Natural killer cell treated with Interleukin-12 subunit alpha and Interleukin-12 subunit beta and Interleukin-15 and Interleukin-18, amount 100 ng/mL, for 72 hours (primary cell): ENCODE results near the gene GSTP1. TPM values are rescaled to one million over a fixed set of nuclear protein-coding genes. Genes with fewer than 3 reads are reported as not detected.
"Not testable (repeated sequence)": the region's sequence is repeated elsewhere in the genome, so short reads cannot be mapped to it uniquely, and the experiment has no call there.

Experiments
- ATAC-seq, 2 donors: fragments of 150-1000 bp; cut with Tn5 transposase in 1 of 2; sonication (Bioruptor Pico), chemical (Tn5 transposase) in 1 of 2; 2 replicates each; pipeline ENCODE4 v1.10.0; 2021
- DNase-seq: peaks from one replicate; pipeline ENCODE4 v3.0.0; 2022; ENCODE audit warnings: low spot score
- H3K27ac Mint-ChIP-seq, 2 donors: 1 replicate in 1 of 2; 2 replicates in 1 of 2; pipeline ENCODE4 v1.8.0; 2022; ENCODE audit warnings: mixed read lengths in 2 of 2, mild to moderate bottlenecking in 1 of 2, moderate library complexity in 1 of 2
- H3K27me3 Mint-ChIP-seq, 2 donors: 1 replicate in 1 of 2; 2 replicates in 1 of 2; pipeline ENCODE4 v1.8.0; 2022; ENCODE audit warnings: mixed read lengths in 2 of 2
- H3K36me3 Mint-ChIP-seq: one replicate; pipeline ENCODE4 v1.8.0; 2022; ENCODE audit warnings: mixed read lengths
- H3K4me1 Mint-ChIP-seq, 2 donors: 1 replicate in 1 of 2; 2 replicates in 1 of 2; pipeline ENCODE4 v1.8.0; 2022; ENCODE audit warnings: low read depth in 2 of 2, mixed read lengths in 2 of 2, mild to moderate bottlenecking in 1 of 2
- H3K4me3 Mint-ChIP-seq: one replicate; pipeline ENCODE4 v1.8.0; 2022; ENCODE audit warnings: mixed read lengths
- H3K9me3 Mint-ChIP-seq: 2 replicates; pipeline ENCODE4 v1.8.0; 2022; ENCODE audit warnings: mixed read lengths
- total RNA-seq, 2 donors: library from RNA; stranded (reverse); gene quantifications; one replicate each; pipeline ENCODE4 v1.2.3, GENCODE V29; 2022

GSTP1 gene
- total RNA-seq, 2 donors from 2014 or later: 539 to 557 TPM

DNA sequence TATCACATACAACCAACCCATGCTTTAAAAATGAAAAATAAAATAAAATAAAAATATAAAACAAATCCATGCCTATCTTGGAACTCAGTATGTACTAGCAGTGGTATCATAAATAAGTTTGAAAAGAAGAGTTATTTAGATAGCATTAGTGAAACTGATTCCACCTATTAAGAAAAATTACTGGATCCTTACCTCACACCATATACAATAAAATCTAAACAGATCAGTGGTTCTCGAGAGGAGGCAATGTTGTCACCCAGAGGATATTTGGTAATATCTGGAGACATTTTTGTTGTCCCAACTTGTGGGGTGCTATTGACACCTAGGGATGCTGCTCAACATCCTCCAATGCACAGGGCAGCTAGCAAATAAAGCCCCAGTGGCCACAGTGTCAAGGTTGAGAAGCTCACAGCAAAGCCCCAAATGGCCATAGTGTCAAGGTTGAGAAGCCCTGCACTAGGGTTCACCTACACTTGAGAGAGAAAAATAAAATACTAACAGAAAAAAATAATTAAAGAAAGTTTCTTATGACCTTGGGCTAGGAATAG lies 13.2 kb downstream of the GSTP1 start:
- Mint-ChIP-seq H3K4me1 (peaks cover 21 to 28% of the 10 kb centered on the region in 2 donors), H3K4me3 (no peak overlapping the region), H3K27ac (peak overlapping the region in 1 of 2 donors; percentile 68)

GRCh38 chr11:67597458-67597857 lies 13.8 kb downstream of the GSTP1 start:
- H3K4me3 Mint-ChIP-seq, DNase-seq, H3K27me3 Mint-ChIP-seq, ATAC-seq, H3K36me3 Mint-ChIP-seq, H3K9me3 Mint-ChIP-seq: not testable (repeated sequence)
- Mint-ChIP-seq H3K4me1 (peaks cover 21 to 28% of the 10 kb centered on the region in 2 donors), H3K27ac (peak overlapping the region in 1 of 2 donors; percentile 68)

More for the DNA sequence above, 13.2 kb downstream of the GSTP1 start:
- ATAC-seq (peak in 1 of 2 donors; percentile 74), DNase-seq (no peak)
- Mint-ChIP-seq H3K27me3 (no peaks in the 10 kb centered on the region), H3K36me3 (no peaks in the 10 kb centered on the region), H3K9me3 (no peaks in the 10 kb centered on the region)

DNA sequence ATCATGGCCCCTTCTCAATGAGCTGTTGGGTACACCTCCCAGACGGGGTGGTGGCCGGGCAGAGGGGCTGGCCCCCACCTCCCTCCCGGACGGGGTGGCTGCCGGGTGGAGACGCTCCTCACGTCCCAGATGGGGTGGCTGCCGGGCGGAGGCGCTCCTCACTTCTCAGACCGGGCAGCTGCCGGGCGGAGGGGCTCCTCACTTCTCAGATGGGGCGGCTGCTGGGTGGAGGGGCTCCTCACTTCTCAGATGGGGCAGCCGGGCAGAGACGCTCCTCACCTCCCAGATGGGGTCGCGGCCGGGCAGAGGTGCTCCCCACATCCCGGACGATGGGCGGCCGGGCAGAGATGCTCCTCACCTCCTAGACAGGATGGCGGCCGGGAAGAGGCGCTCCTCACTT lies 14.4 kb downstream of the GSTP1 start:
- not testable (repeated sequence) for H3K9me3 Mint-ChIP-seq, ATAC-seq, DNase-seq, H3K4me3 Mint-ChIP-seq, H3K36me3 Mint-ChIP-seq, H3K27me3 Mint-ChIP-seq
- Mint-ChIP-seq H3K27ac (peak overlapping the region in 1 of 2 donors; percentile 48), H3K4me1 (peaks cover 21 to 28% of the 10 kb centered on the region in 2 donors)

DNA sequence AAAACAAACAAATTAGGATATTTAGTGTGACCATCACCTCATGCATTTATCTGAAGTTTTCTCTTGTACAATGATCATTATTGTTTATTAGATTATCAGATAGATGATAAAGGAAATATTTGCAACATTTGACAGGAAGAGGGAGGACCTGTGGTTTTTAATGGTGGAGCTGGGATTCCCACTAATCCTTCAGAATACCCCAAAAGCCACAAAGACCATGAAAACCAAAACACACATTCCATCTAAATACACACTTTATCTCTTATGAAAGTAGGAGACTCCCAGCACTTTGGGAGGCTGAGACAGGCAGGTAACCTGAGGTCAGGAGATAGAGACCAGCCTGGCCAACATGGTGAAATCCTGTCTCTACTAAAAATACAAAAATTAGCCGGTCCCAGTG lies 15.5 kb downstream of the GSTP1 start:
- ATAC-seq (no peak), DNase-seq (no peak)
- no peaks in the 10 kb centered on the region for H3K36me3 Mint-ChIP-seq
- H3K27me3 Mint-ChIP-seq: no peaks in the 10 kb centered on the region
- H3K9me3 Mint-ChIP-seq: no peaks in the 10 kb centered on the region
- H3K27ac Mint-ChIP-seq: peak overlapping the region; percentile 73 to 91
- peaks cover 21 to 28% of the 10 kb centered on the region in 2 donors for H3K4me1 Mint-ChIP-seq
- peak overlapping the region; percentile 80 for H3K4me3 Mint-ChIP-seq

- H3K9me3 Mint-ChIP-seq: no peaks in the 10 kb centered on the region
- H3K4me3 Mint-ChIP-seq: peak overlapping the region; percentile 80
- ATAC-seq (peak; percentile 86 to 88), DNase-seq (no peak)
- peaks cover 21 to 28% of the 10 kb centered on the region in 2 donors for H3K4me1 Mint-ChIP-seq
- no peaks in the 10 kb centered on the region for H3K36me3 Mint-ChIP-seq
- no peaks in the 10 kb centered on the region for H3K27me3 Mint-ChIP-seq
- peak overlapping the region; percentile 73 to 91 for H3K27ac Mint-ChIP-seq
Measured at GRCh38 chr11:67600324-67601029, 16.9 kb downstream of the GSTP1 start.

GRCh38 chr11:67601098-67601497 lies 17.5 kb downstream of the GSTP1 start:
- ATAC-seq (no peak), DNase-seq (no peak)
- Mint-ChIP-seq H3K9me3 (no peaks in the 10 kb centered on the region), H3K4me1 (peaks cover 21 to 32% of the 10 kb centered on the region in 2 donors), H3K4me3 (peak overlapping the region; percentile 80), H3K27ac (peak overlapping the region; percentile 73 to 91), H3K27me3 (no peaks in the 10 kb centered on the region), H3K36me3 (no peaks in the 10 kb centered on the region)

DNA sequence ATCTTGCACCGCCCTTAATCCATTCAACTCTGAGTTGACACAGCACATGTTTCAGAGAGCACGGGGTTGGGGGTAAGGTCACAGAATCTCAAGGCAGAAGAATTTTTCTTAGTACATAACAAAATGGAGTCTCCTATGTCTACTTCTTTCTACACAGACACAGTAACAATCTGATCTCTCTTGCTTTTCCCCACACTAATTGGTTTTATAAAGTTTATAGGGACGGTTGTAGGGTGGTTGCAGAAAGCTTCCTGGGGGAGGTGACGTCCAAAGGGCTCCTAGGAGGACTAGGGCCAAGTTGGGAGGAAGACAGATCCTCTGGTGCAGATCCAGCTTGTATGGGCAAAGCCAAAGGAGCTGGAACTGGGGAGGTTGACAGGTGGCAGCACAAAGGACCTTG lies 20.5 kb downstream of the GSTP1 start:
- peak overlapping the region; percentile 51 to 69 for H3K27ac Mint-ChIP-seq
- not testable (repeated sequence) for H3K36me3 Mint-ChIP-seq, H3K9me3 Mint-ChIP-seq, ATAC-seq, DNase-seq, H3K27me3 Mint-ChIP-seq
- H3K4me3 Mint-ChIP-seq: peak overlapping the region; percentile 54
- peaks cover 34 to 39% of the 10 kb centered on the region in 2 donors for H3K4me1 Mint-ChIP-seq

DNA sequence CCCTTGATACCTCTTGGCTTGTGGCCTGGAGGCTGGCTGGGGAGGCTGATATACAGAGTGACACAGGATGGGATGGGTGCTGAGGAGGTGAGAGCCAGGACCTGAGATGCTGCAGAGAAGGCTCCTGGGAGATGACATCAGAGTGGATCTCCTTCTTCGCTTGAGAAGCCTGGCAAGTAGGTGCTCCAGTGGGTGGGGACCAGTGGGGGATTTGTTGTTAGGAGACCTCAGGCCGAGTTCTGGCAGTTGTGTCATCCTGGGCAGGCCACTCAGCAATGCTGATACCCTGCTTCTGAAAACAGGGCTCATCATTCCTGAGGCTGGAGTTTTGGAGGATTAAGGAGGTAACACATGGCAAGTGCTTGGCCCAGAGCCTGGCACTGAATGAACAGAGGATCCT lies 21.2 kb downstream of the GSTP1 start:
- H3K4me1 Mint-ChIP-seq: peaks cover 29 to 38% of the 10 kb centered on the region in 2 donors
- no peak for DNase-seq
- H3K9me3 Mint-ChIP-seq: no peaks in the 10 kb centered on the region
- no peak for ATAC-seq
- no peaks in the 10 kb centered on the region for H3K27me3 Mint-ChIP-seq
- H3K27ac Mint-ChIP-seq: peak overlapping the region; percentile 51 to 69
- H3K36me3 Mint-ChIP-seq: peaks cover 5% of the 10 kb centered on the region
- H3K4me3 Mint-ChIP-seq: peak overlapping the region; percentile 54

- no peak for ATAC-seq
- Mint-ChIP-seq H3K27me3 (no peaks in the 10 kb centered on the region), H3K27ac (peak overlapping the region; percentile 25 to 92), H3K4me3 (peak overlapping the region; percentile 66), H3K4me1 (peaks cover 22 to 32% of the 10 kb centered on the region in 2 donors), H3K9me3 (no peaks in the 10 kb centered on the region), H3K36me3 (peaks cover 5% of the 10 kb centered on the region)
- DNase-seq: no peak
Measured at GRCh38 chr11:67605231-67606011, 21.8 kb downstream of the GSTP1 start.

DNA sequence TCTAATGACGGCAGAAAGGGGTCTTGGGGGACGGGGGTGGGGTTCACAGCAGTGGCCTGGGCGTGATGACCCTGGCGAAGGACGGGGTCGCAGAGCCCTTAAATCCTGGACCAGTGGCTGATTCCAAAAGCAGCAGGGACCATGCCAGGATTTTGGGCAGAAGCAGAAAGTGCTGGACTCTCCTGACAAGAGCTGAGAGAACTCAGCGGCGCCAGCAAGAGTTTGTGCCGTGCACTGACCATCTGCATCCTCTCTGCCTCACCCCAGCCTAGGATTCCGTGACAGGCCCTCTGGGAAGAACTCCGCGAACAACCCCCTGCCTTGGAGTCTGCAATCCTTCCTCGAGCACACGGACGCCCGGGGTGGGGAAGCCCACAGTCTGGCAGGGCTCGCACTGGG lies 22.5 kb downstream of the GSTP1 start:
- Mint-ChIP-seq H3K27ac (peak overlapping the region; percentile 74 to 92), H3K9me3 (no peaks in the 10 kb centered on the region), H3K27me3 (no peaks in the 10 kb centered on the region)

GRCh38 chr11:67606492-67607295 lies 23.1 kb downstream of the GSTP1 start, which contains the start of gene NDUFV1:
TSS of gene NDUFV1 (plus strand) at chr11:67606936. CDS start at chr11:67607005, 69 bp downstream.
- Mint-ChIP-seq H3K27me3 (no peaks in the 10 kb centered on the region), H3K27ac (peak within 1 kb of the TSS; percentile 74 to 92), H3K36me3 (peaks cover 5% of the 10 kb centered on the region), H3K9me3 (no peaks in the 10 kb centered on the region), H3K4me1 (peaks cover 14 to 21% of the 10 kb centered on the region in 2 donors), H3K4me3 (peak within 1 kb of the TSS; percentile 96)
- DNase-seq (peak; percentile 97), ATAC-seq (peak; percentile 99)

More for the DNA sequence above, 22.5 kb downstream of the GSTP1 start:
- peaks cover 16 to 25% of the 10 kb centered on the region in 2 donors for H3K4me1 Mint-ChIP-seq
- H3K36me3 Mint-ChIP-seq: peaks cover 5% of the 10 kb centered on the region
- ATAC-seq (no peak), DNase-seq (no peak)
- H3K4me3 Mint-ChIP-seq: peak overlapping the region; percentile 96

DNA sequence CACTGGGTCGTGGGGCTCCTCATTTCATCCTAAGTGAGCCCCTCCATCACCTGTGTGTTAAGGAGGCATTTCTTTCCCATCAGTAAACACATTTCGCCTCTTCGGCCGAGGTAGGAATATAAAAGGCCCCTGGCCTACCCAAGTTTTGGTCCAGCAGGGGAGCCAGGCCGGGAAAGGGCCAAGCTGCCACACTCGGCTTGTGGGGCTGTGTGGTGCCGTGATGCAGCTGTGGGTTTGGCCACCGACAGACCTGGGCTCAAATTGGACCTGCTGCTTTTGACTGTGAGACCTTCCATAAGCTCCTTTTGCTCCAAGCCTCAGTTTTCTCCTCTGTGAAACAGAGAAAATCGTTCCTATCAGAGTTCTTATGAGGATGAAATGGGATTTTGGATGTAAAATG lies 23.9 kb downstream of the GSTP1 start:
- peaks cover 5% of the 10 kb centered on the region for H3K36me3 Mint-ChIP-seq
- DNase-seq (no peak), ATAC-seq (no peak)
- H3K4me1 Mint-ChIP-seq: peaks cover 14 to 20% of the 10 kb centered on the region in 2 donors
- H3K27me3 Mint-ChIP-seq: no peaks in the 10 kb centered on the region
- no peaks in the 10 kb centered on the region for H3K9me3 Mint-ChIP-seq
- peak overlapping the region; percentile 74 to 92 for H3K27ac Mint-ChIP-seq
- peak overlapping the region; percentile 96 for H3K4me3 Mint-ChIP-seq

- Mint-ChIP-seq H3K36me3 (peaks cover 5% of the 10 kb centered on the region), H3K9me3 (no peaks in the 10 kb centered on the region), H3K4me1 (peaks cover 15 to 25% of the 10 kb centered on the region in 2 donors), H3K27ac (peak overlapping the region; percentile 44 to 54), H3K4me3 (peak overlapping the region; percentile 25), H3K27me3 (no peaks in the 10 kb centered on the region)
- ATAC-seq (no peak), DNase-seq (no peak)
Measured at GRCh38 chr11:67608486-67608885, 24.9 kb downstream of the GSTP1 start.
